GM12874 (cell line): ENCODE measurements around the gene MIER2.

Experiments used
- TF ChIP-seq, protein P1 (sequence below): IDR thresholded peaks from 2 replicates; pipeline ENCODE4 v1.5.1; 2011; ENCODE audit warnings: low read depth, mild to moderate bottlenecking, control low read depth, low read length, moderate library complexity; ENCODE audit not compliant: insufficient read depth

Gene MIER2

DNA sequence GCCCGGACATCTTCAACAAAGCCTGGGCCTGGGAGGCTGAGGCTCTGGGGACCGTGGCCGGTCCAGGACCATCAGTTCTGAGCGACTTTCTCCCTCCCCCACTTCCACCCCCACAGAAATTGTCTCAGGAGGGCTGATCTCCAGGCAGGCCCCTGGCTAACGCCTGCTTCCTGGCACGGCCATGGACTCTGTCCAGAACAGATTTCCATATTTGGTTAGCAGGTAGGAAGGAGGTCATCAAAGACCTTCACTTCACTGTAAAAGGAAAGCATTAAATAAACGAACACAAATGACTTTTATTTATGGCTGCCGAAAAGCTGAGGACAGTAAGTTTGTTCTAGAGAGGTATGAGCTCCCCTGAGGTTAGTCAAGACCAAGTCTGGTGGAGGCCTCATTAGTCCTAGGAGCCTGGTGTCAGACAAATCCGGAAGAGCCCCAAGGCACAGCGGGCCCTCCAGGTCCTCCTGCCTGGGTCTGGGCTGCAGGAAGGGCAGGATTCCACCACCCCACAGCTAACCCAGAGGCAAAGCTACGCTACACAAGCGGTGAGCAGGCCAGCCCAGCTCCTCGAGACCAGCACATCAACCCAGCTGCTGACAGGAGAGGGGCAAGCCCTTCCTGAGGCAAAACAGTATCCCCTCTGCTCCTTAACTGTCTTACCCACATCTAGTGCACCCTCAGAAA, 48.8 kb downstream of the MIER2 start:
- TF ChIP-seq, protein P1, sequence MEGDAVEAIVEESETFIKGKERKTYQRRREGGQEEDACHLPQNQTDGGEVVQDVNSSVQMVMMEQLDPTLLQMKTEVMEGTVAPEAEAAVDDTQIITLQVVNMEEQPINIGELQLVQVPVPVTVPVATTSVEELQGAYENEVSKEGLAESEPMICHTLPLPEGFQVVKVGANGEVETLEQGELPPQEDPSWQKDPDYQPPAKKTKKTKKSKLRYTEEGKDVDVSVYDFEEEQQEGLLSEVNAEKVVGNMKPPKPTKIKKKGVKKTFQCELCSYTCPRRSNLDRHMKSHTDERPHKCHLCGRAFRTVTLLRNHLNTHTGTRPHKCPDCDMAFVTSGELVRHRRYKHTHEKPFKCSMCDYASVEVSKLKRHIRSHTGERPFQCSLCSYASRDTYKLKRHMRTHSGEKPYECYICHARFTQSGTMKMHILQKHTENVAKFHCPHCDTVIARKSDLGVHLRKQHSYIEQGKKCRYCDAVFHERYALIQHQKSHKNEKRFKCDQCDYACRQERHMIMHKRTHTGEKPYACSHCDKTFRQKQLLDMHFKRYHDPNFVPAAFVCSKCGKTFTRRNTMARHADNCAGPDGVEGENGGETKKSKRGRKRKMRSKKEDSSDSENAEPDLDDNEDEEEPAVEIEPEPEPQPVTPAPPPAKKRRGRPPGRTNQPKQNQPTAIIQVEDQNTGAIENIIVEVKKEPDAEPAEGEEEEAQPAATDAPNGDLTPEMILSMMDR: no peak

DNA sequence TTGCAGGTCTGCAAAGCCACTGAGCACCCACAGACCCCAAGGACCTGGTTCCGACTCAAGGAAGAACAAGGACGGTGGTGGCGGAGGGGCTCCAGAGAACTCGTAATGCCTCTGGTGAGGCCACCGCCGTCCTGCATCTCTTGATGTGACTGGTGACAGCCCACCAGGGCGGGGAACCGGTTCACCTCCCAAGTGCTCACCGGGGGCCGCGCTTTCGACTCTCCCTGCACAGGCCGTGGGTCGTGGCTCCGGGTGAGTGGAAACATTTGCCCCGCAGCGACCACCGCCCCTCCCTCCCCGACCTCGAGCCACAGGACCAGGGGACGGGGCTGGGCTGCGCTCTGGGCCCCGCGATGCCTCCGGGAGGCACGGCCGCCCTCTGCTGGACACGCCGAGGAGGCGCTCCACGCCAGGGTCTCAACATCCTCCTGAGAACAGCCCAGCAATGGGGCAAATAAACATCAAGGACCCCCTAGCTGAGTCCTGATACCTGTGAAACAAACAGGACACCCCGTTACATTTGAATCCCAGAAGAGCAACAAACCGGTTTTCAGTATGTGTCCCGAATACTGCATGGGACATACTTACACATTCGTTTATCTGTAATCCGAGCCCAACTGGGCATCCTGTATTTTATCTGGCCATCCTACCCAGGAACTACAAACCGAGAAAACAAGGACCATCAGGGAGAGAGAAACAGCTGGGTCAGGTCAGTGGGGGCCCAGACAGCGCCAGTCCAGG, 49.5 kb downstream of the MIER2 start:
- TF ChIP-seq, protein P1: peak; percentile 88

DNA sequence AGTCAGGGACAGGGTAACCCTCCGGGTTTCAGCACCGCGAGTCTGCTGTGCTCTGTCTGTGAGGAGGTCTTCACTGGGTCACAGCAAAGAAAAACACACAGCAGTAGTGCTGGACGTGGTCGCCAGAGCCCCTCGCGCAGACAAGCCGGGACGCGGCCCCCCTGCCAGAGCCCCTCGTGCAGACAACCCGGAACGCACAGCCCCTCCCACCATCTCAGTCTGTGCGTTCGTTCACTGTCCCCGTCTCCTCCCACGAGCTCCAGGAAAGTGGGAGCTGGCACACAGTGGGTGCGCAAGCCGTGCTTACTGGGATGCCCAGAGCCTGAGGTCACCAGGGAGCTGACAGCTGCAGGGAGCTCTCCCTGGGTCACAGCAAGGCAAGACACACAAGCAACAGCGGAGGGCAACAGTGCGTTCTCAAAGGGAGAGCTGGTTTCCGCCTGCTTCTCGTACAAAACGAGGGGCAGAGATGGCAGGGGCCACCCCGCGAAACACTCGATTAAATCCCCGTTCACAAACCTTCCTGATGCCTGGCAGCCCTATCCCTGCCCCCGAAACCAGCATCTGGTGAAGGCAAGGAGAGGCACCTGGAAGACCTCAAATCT, 50.2 kb downstream of the MIER2 start:
- TF ChIP-seq, protein P1: no peak

DNA sequence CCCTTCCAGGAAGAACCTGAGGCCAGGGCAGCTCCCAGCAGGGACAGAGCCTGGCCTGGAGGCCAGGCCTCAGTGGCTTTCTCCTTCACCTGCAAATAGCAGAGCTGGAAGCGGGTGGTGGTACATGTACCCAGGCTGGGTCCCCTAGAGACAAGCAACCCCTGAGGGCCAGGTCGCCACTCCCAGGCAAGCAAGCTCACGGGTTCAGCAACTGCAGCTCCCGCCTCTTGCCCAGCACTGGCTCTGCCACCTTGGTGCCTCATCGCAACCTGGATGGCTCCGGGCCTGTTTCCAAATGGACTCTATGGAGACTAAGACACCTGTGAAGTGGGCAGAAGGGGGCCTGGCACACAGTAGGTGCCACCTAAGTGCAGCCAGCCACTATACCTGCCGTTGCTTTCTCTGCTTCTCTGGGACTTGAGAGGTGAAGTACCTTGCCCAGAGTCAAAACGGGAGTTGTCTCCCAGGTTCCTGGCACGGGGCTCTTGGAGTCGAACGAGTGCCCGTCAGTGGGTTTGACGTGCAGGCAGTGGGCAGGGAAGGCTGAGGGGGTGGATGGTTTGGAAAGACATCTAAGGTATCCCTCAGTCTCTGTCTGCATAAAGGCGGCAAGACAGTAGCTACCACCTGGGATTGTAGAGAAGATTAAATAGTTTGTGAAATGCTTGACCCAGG, 51.0 kb downstream of the MIER2 start:
- TF ChIP-seq, protein P1: no peak

DNA sequence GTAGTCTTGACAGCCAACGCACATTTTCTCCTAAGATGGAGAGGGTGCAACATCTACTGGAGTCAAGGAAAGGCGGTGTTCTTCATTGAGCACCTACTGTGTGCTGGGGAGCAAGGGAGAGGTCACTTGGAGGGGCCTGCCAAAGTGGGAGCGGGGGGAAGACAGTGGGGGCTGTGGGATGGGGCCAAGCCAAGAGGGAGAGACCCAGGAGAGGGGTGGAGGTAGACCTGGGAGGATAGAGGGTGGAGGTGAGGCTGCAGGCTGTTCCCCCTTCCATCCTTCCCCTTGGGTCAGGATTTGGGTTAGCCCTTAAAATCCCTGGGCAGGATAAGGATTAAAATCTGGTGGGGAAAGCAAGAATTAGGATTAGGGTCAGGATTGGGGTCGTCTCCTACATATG, 51.6 kb downstream of the MIER2 start:
- TF ChIP-seq, protein P1: no peak

DNA sequence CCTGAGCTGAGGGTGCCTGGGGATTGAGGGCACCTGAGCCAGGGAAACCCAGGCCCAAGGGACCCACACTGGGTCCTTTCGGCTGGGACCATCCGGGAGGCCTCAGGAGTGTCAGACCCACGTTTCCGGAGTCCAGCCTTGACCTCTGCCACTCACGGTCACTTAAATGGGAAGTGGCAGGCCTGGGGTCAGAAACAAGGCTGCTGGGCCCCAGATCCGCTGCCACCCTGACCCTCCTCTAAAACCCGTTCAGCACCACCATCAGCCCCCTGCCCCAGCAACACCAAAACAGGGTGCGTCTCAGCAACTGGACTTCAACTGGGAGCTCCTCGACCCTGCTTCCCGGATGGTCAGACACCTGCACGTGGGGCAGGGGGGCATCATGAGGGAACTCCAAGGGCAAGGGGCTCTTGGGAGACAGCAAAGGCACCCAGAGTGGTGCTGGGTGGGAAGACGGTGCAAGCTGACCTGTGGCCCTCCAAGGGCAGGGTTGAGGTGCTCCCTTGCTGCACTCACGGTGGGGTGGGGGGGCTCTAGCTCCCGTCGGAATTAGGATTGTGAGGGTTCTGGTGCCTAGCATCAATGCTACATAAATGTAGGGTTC, 52.2 kb downstream of the MIER2 start:
- TF ChIP-seq, protein P1: no peak
